Measurements from ENCODE around the gene CAMK2D. TPM values are rescaled to one million over a fixed set of nuclear protein-coding genes. Genes with fewer than 3 reads are reported as not detected.

Gene CAMK2D
- total RNA-seq, 1 donor from 2014 or later = 73.5 TPM

- Mint-ChIP-seq H3K4me1 (ENCODE audit: low read depth) (peaks cover 27% of the 10 kb centered on the region), H3K36me3 (ENCODE audit: low read depth) (peaks cover 38% of the 10 kb centered on the region), H3K27me3 (ENCODE audit: insufficient read depth) (no peaks in the 10 kb centered on the region), H3K9me3 (peaks cover 6% of the 10 kb centered on the region), H3K4me3 (no peak overlapping the region), H3K27ac (no peak overlapping the region)
- intact Hi-C loops (cut with micrococcal nuclease) = no loop called here
- DNase-seq (ENCODE audit: low spot score) = no peak
These were observed 102.4 kb downstream of the CAMK2D start for GRCh38 chr4:113659127-113659526.

DNA sequence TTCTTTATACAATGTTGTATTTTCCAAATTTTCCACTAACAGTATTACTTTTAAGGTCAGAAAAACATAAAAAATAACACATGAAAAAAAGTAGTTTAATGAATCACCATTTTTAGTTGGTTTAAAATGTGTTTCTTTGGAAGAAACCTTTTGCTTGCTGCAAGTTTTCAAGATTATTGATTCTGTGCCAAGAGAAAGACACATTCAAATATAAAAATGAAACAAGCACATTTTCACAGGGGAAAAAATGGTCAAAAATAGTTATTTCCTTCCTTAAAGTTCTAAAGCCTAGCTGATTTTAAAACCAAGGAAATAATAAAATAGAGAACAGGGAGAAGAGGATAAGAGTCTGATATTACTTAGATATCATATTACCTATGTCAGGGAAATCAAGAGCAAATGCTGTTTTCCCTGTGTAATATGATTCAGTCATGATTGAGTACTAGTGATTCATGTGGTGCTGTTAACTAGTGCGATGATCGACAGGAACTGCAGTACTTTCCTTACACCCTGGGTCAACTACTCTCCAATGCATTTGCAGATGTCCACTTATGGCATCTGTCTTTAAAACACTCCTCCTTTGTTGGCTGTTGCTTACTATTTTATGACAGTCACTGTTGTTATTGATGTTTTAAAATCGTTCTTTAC lies 103.8 kb downstream of the CAMK2D start:
- H3K27ac Mint-ChIP-seq = no peak overlapping the region
- no peak for DNase-seq (ENCODE audit: low spot score)
- intact Hi-C loops (cut with micrococcal nuclease) = no loop called here
- H3K27me3 Mint-ChIP-seq (ENCODE audit: insufficient read depth) = no peaks in the 10 kb centered on the region
- peaks cover 27% of the 10 kb centered on the region for H3K4me1 Mint-ChIP-seq (ENCODE audit: low read depth)
- peaks cover 6% of the 10 kb centered on the region for H3K9me3 Mint-ChIP-seq
- peaks cover 36% of the 10 kb centered on the region for H3K36me3 Mint-ChIP-seq (ENCODE audit: low read depth)
- H3K4me3 Mint-ChIP-seq = no peak overlapping the region

DNA sequence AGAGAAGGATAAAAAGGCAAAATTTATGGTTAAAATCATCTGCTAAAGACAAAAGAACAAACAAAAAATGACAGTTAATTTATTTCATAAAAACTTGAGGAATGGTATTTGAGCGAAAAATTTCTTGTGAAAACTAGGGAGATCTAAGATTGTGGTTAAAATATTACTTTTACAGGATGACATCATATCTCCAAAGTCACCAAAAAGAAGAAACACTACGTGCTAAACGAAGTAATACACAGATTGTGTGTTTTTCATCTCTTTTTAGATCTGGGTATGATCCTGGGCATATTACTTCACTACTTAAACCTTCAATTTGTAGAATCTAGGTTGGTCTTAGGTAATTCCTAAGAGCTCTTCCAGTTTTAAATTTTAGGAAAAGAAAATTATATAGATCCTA lies 107.7 kb downstream of the CAMK2D start:
- peaks cover 6% of the 10 kb centered on the region for H3K9me3 Mint-ChIP-seq
- no peaks in the 10 kb centered on the region for H3K27me3 Mint-ChIP-seq (ENCODE audit: insufficient read depth)
- no peak overlapping the region for H3K27ac Mint-ChIP-seq
- H3K36me3 Mint-ChIP-seq (ENCODE audit: low read depth) = peaks cover 36% of the 10 kb centered on the region
- intact Hi-C loops (cut with micrococcal nuclease) = no loop called here
- DNase-seq (ENCODE audit: low spot score) = no peak
- peaks cover 33% of the 10 kb centered on the region for H3K4me1 Mint-ChIP-seq (ENCODE audit: low read depth)
- no peak overlapping the region for H3K4me3 Mint-ChIP-seq

- peaks cover 55% of the 10 kb centered on the region for H3K4me1 Mint-ChIP-seq (ENCODE audit: low read depth)
- DNase-seq (ENCODE audit: low spot score) = no peak
- peaks cover 24% of the 10 kb centered on the region for H3K36me3 Mint-ChIP-seq (ENCODE audit: low read depth)
- intact Hi-C loops (cut with micrococcal nuclease) = no loop called here
- no peaks in the 10 kb centered on the region for H3K27me3 Mint-ChIP-seq (ENCODE audit: insufficient read depth)
- no peak overlapping the region for H3K4me3 Mint-ChIP-seq
- no peak overlapping the region for H3K27ac Mint-ChIP-seq
- H3K9me3 Mint-ChIP-seq = no peaks in the 10 kb centered on the region
These were observed 115.1 kb downstream of the CAMK2D start for GRCh38 chr4:113646442-113646822.

- Mint-ChIP-seq H3K9me3 (no peaks in the 10 kb centered on the region), H3K27ac (no peak overlapping the region), H3K4me1 (ENCODE audit: low read depth) (peaks cover 56% of the 10 kb centered on the region), H3K27me3 (ENCODE audit: insufficient read depth) (no peaks in the 10 kb centered on the region), H3K4me3 (no peak overlapping the region), H3K36me3 (ENCODE audit: low read depth) (peaks cover 23% of the 10 kb centered on the region)
- DNase-seq (ENCODE audit: low spot score) = no peak
- intact Hi-C loops (cut with micrococcal nuclease) = no loop called here
These were observed 115.6 kb downstream of the CAMK2D start for GRCh38 chr4:113645771-113646441.

- peaks cover 63% of the 10 kb centered on the region for H3K4me1 Mint-ChIP-seq (ENCODE audit: low read depth)
- H3K27me3 Mint-ChIP-seq (ENCODE audit: insufficient read depth) = no peaks in the 10 kb centered on the region
- H3K27ac Mint-ChIP-seq = no peak overlapping the region
- no peak overlapping the region for H3K4me3 Mint-ChIP-seq
- no peak for DNase-seq (ENCODE audit: low spot score)
- H3K36me3 Mint-ChIP-seq (ENCODE audit: low read depth) = peaks cover 20% of the 10 kb centered on the region
- no peaks in the 10 kb centered on the region for H3K9me3 Mint-ChIP-seq
- intact Hi-C loops (cut with micrococcal nuclease) = no loop called here
These were observed 116.2 kb downstream of the CAMK2D start for GRCh38 chr4:113645288-113645687.

- no peaks in the 10 kb centered on the region for H3K9me3 Mint-ChIP-seq
- H3K27me3 Mint-ChIP-seq (ENCODE audit: insufficient read depth) = no peaks in the 10 kb centered on the region
- H3K4me1 Mint-ChIP-seq (ENCODE audit: low read depth) = peaks cover 71% of the 10 kb centered on the region
- no peak for DNase-seq (ENCODE audit: low spot score)
- H3K4me3 Mint-ChIP-seq = no peak overlapping the region
- peaks cover 20% of the 10 kb centered on the region for H3K36me3 Mint-ChIP-seq (ENCODE audit: low read depth)
- peak overlapping the region; percentile 1 for H3K27ac Mint-ChIP-seq
- intact Hi-C loops (cut with micrococcal nuclease) = no loop called here
These were observed 117.1 kb downstream of the CAMK2D start for GRCh38 chr4:113644398-113644797.

- no peak overlapping the region for H3K4me3 Mint-ChIP-seq
- no peak overlapping the region for H3K27ac Mint-ChIP-seq
- DNase-seq (ENCODE audit: low spot score) = no peak
- intact Hi-C loops (cut with micrococcal nuclease) = no loop called here
- H3K4me1 Mint-ChIP-seq (ENCODE audit: low read depth) = peaks cover 71% of the 10 kb centered on the region
- H3K27me3 Mint-ChIP-seq (ENCODE audit: insufficient read depth) = no peaks in the 10 kb centered on the region
- H3K9me3 Mint-ChIP-seq = no peaks in the 10 kb centered on the region
- H3K36me3 Mint-ChIP-seq (ENCODE audit: low read depth) = peaks cover 19% of the 10 kb centered on the region
These were observed 118.0 kb downstream of the CAMK2D start for GRCh38 chr4:113643505-113643904.

DNA sequence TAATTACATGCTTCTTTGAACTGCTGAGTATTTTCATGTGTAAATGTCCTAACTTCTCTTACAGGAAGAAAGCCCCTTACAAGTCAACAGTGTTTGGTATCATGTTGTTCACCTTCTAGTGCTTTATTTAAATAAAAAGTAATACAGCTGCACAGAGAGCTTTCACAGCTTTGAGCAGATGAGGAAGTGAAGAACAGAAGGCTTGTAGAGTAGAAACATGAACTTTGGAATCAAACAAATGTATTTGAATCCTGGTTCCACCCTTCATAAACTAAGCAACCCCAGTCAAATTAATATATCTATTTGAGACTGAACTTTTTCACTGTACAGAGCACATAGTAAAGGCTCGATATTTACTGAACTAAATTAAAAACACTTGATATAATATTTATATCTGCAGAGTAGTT lies 120.5 kb downstream of the CAMK2D start:
- DNase-seq (ENCODE audit: low spot score) = no peak
- H3K9me3 Mint-ChIP-seq = no peaks in the 10 kb centered on the region
- peaks cover 77% of the 10 kb centered on the region for H3K4me1 Mint-ChIP-seq (ENCODE audit: low read depth)
- intact Hi-C loops (cut with micrococcal nuclease) = no loop called here
- peaks cover 19% of the 10 kb centered on the region for H3K36me3 Mint-ChIP-seq (ENCODE audit: low read depth)
- no peaks in the 10 kb centered on the region for H3K27me3 Mint-ChIP-seq (ENCODE audit: insufficient read depth)
- H3K27ac Mint-ChIP-seq = no peak overlapping the region
- H3K4me3 Mint-ChIP-seq = no peak overlapping the region

- Mint-ChIP-seq H3K27ac (no peak overlapping the region), H3K9me3 (no peaks in the 10 kb centered on the region), H3K4me1 (ENCODE audit: low read depth) (peaks cover 68% of the 10 kb centered on the region), H3K4me3 (no peak overlapping the region), H3K36me3 (ENCODE audit: low read depth) (peaks cover 16% of the 10 kb centered on the region), H3K27me3 (ENCODE audit: insufficient read depth) (no peaks in the 10 kb centered on the region)
- DNase-seq (ENCODE audit: low spot score) = no peak
- intact Hi-C loops (cut with micrococcal nuclease) = no loop called here
These were observed 122.2 kb downstream of the CAMK2D start for GRCh38 chr4:113639326-113639725.

DNA sequence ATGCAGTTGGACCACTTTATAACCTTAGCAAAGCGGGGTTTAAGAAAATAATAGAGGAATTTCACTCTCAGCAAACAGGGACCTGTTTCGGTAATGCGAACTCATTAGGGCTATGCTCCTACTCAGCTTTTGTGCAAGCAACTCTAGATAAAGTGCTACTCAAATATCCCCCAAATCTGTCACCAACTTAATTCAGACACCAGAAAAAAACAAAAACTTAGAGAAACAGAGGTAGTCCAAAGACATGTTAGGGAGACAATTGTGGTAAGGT lies 123.0 kb downstream of the CAMK2D start:
- peaks cover 59% of the 10 kb centered on the region for H3K4me1 Mint-ChIP-seq (ENCODE audit: low read depth)
- intact Hi-C loops (cut with micrococcal nuclease) = no loop called here
- DNase-seq (ENCODE audit: low spot score) = no peak
- H3K36me3 Mint-ChIP-seq (ENCODE audit: low read depth) = peaks cover 15% of the 10 kb centered on the region
- no peak overlapping the region for H3K4me3 Mint-ChIP-seq
- no peak overlapping the region for H3K27ac Mint-ChIP-seq
- no peaks in the 10 kb centered on the region for H3K9me3 Mint-ChIP-seq
- no peaks in the 10 kb centered on the region for H3K27me3 Mint-ChIP-seq (ENCODE audit: insufficient read depth)

DNA sequence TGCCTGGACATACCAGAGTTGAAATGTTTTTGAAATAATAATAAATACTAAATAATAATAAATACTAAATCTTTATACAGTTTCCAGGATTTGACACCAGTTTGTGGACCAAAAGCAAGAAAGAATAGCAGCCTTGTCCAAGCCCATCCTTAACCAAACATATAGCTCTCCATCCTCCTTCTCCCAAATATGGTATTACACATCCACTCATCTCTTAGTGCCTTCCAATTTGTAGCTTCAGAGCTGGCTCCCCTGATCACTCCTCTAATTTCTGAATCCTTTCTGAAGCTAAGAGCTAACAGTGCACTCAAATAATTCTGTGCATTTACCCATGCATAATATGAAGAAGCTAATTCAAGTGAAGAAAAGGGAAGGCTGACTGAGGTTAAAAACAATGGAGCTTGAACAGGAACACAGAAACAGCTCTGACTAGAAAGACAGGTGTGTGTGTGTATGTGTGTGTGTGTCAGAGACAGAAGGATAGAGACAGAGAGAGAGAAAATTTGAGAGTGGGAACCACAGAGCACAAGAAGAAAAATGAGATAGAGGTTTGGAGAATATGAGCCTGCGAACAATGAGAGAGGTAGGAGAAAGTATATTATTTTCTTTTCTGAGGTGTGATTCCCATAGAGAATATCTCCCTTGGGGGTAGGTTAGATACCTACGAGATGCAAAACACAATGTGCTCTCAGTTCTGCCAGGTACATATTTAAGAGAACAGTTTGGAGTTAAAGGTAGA lies 123.5 kb downstream of the CAMK2D start:
- Mint-ChIP-seq H3K27me3 (ENCODE audit: insufficient read depth) (no peaks in the 10 kb centered on the region), H3K4me3 (peak overlapping the region; percentile 25), H3K9me3 (no peaks in the 10 kb centered on the region), H3K4me1 (ENCODE audit: low read depth) (peaks cover 58% of the 10 kb centered on the region), H3K36me3 (ENCODE audit: low read depth) (peaks cover 15% of the 10 kb centered on the region), H3K27ac (peak overlapping the region; percentile 8)
- intact Hi-C loops (cut with micrococcal nuclease) = loop anchor here (2.0 kb wide), 2 partner anchors 45 to 125 kb away; no protein-coding TSS in a partner anchor
- DNase-seq (ENCODE audit: low spot score) = no peak

DNA sequence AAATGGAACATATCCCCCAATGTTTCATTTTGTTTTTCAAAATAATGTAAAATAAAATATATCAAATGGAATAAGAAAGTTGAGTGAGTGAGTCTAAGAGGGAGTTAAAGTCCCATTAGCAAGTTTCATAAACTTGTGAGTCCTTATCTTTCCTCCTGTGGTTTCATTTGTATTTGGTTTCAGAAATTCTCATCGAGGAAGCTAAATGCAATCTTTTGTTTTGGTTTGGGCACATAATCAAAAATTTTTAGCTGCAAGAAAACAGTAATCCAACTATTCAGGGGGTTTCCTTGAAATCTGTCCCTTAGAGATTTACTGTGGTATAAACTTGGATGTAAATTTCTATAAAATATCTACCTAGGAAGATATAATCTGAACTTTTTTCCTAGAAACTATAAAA lies 124.2 kb downstream of the CAMK2D start:
- peaks cover 15% of the 10 kb centered on the region for H3K36me3 Mint-ChIP-seq (ENCODE audit: low read depth)
- H3K9me3 Mint-ChIP-seq = no peaks in the 10 kb centered on the region
- H3K27me3 Mint-ChIP-seq (ENCODE audit: insufficient read depth) = no peaks in the 10 kb centered on the region
- no peak overlapping the region for H3K4me3 Mint-ChIP-seq
- H3K4me1 Mint-ChIP-seq (ENCODE audit: low read depth) = peaks cover 54% of the 10 kb centered on the region
- intact Hi-C loops (cut with micrococcal nuclease) = loop anchor here (2.0 kb wide), 2 partner anchors 45 to 125 kb away; no protein-coding TSS in a partner anchor
- DNase-seq (ENCODE audit: low spot score) = no peak
- H3K27ac Mint-ChIP-seq = no peak overlapping the region
